Astrocyte (in vitro differentiated cells and primary cell): ENCODE data around the gene ZMYM4. TPM values are rescaled to one million over a fixed set of nuclear protein-coding genes. Genes with fewer than 3 reads are reported as not detected.

Experiments
- DNase-seq: peaks from one replicate; pipeline ENCODE4 v3.0.0-alpha.2; 2010; ENCODE audit warnings: low read depth
- FAIRE-seq: peaks from 2 replicates; lab custom pipeline; 2011; peaks lifted over from hg19 to GRCh38; lab: Jason Lieb, UNC
- H2AFZ ChIP-seq: 2 replicates; pipeline ENCODE4 v1.6.0; 2012; ENCODE audit warnings: low read depth, low read length, inconsistent platforms
- H3K27ac ChIP-seq: 2 replicates; pipeline ENCODE4 v1.5.1; 2011; ENCODE audit warnings: low read depth, low read length, inconsistent platforms
- H3K27me3 ChIP-seq: 2 replicates; pipeline ENCODE4 v1.6.0; 2011; ENCODE audit warnings: low read length, inconsistent platforms; ENCODE audit not compliant: insufficient read depth
- H3K36me3 ChIP-seq: 2 replicates; pipeline ENCODE4 v1.5.1; 2011; ENCODE audit warnings: low read length, inconsistent platforms; ENCODE audit not compliant: insufficient read depth
- H3K4me1 ChIP-seq: 2 replicates; pipeline ENCODE4 v1.5.1; 2011; ENCODE audit warnings: low read length, inconsistent platforms; ENCODE audit not compliant: insufficient read depth
- H3K4me2 ChIP-seq: 2 replicates; pipeline ENCODE4 v1.6.0; 2012; ENCODE audit warnings: low read length, inconsistent platforms
- H3K4me3 ChIP-seq: 2 replicates; pipeline ENCODE4 v1.5.1; 2011; ENCODE audit warnings: low read depth, mild to moderate bottlenecking, low read length, inconsistent platforms; ENCODE audit not compliant: insufficient read depth
- H3K79me2 ChIP-seq: 2 replicates; pipeline ENCODE4 v1.6.0; 2012; ENCODE audit warnings: mild to moderate bottlenecking, low read length, inconsistent platforms; ENCODE audit not compliant: insufficient read depth
- H3K9ac ChIP-seq: 2 replicates; pipeline ENCODE4 v1.6.0; 2012; ENCODE audit warnings: mild to moderate bottlenecking, low read length, inconsistent platforms
- H3K9me3 ChIP-seq: 2 replicates; pipeline ENCODE4 v1.5.1; 2012; ENCODE audit warnings: low read depth, mild to moderate bottlenecking, low read length, inconsistent platforms; ENCODE audit not compliant: insufficient read depth
- H4K20me1 ChIP-seq: 2 replicates; pipeline ENCODE4 v1.6.0; 2012; ENCODE audit warnings: low read length, inconsistent platforms; ENCODE audit not compliant: insufficient read depth
- H3K27ac Mint-ChIP-seq: one replicate; pipeline ENCODE4 v1.8.0; 2021; ENCODE audit warnings: mild to moderate bottlenecking, mixed read lengths; ENCODE audit not compliant: unreplicated experiment
- H3K27me3 Mint-ChIP-seq: one replicate; pipeline ENCODE4 v1.8.0; 2021; ENCODE audit warnings: low read depth, mixed read lengths; ENCODE audit not compliant: unreplicated experiment
- H3K36me3 Mint-ChIP-seq: one replicate; pipeline ENCODE4 v1.8.0; 2021; ENCODE audit warnings: low read depth, mixed read lengths; ENCODE audit not compliant: unreplicated experiment
- H3K4me1 Mint-ChIP-seq: one replicate; pipeline ENCODE4 v1.8.0; 2021; ENCODE audit warnings: low read depth, mixed read lengths; ENCODE audit not compliant: unreplicated experiment
- H3K4me3 Mint-ChIP-seq: one replicate; pipeline ENCODE4 v1.8.0; 2021; ENCODE audit warnings: mild to moderate bottlenecking, moderate library complexity, mixed read lengths; ENCODE audit not compliant: unreplicated experiment
- H3K9me3 Mint-ChIP-seq: one replicate; pipeline ENCODE4 v1.8.0; 2021; ENCODE audit warnings: mild to moderate bottlenecking, mixed read lengths; ENCODE audit not compliant: unreplicated experiment
- EZH2 ChIP-seq: IDR thresholded peaks from 2 replicates; pipeline ENCODE4 v1.6.1; 2012; ENCODE audit warnings: mild to moderate bottlenecking, low read length, inconsistent platforms; ENCODE audit not compliant: insufficient read depth
- total RNA-seq: library from RNA; stranded (reverse); gene quantifications from 2 replicates; pipeline ENCODE4 v1.2.1, GENCODE V29; 2021
- TF ChIP-seq, protein P1 (sequence below): IDR thresholded peaks from 2 replicates; pipeline ENCODE4 v1.5.1; 2011; ENCODE audit warnings: low read depth, mild to moderate bottlenecking, inconsistent platforms, low read length, moderate library complexity; ENCODE audit not compliant: insufficient read depth

ZMYM4 gene
- total RNA-seq, 1 donor from 2014 or later, result 65.5 TPM

DNA sequence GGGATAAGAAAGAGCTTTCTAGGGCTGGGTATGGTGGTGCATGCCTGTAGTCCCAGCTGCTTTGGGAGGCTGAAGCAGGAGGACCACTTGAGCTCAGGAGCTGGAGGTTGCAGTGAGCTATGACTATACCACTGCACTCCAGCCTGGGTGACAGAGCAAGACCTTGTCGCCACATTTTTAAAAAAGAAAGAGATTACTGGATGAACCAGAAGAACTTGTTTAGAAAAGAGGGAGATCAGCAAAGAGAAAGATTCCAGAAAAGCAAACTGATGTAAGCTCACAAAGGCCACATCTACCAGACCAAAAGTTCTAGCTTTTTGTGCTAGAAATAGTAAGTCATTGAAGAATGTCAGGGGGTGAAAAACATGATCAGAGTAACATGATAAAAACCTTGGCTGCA lies 171.1 kb downstream of the ZMYM4 start:
- H3K4me3 Mint-ChIP-seq, result no peak overlapping the region
- Histone ChIP-seq H3K4me2 (no peak overlapping the region), H3K36me3 (peaks cover 12% of the 10 kb centered on the region), H3K9ac (no peak overlapping the region), H3K27ac (no peak overlapping the region), H3K79me2 (no peaks in the 10 kb centered on the region), H3K27me3 (no peaks in the 10 kb centered on the region), H2AFZ (no peak overlapping the region), H3K9me3 (no peaks in the 10 kb centered on the region), H3K4me3 (no peak overlapping the region), H4K20me1 (peaks cover 4% of the 10 kb centered on the region), H3K4me1 (no peaks in the 10 kb centered on the region)
- DNase-seq, result no peak
- peaks cover 24% of the 10 kb centered on the region for H3K36me3 Mint-ChIP-seq
- TF ChIP-seq EZH2, result no peak
- TF ChIP-seq, protein P1, sequence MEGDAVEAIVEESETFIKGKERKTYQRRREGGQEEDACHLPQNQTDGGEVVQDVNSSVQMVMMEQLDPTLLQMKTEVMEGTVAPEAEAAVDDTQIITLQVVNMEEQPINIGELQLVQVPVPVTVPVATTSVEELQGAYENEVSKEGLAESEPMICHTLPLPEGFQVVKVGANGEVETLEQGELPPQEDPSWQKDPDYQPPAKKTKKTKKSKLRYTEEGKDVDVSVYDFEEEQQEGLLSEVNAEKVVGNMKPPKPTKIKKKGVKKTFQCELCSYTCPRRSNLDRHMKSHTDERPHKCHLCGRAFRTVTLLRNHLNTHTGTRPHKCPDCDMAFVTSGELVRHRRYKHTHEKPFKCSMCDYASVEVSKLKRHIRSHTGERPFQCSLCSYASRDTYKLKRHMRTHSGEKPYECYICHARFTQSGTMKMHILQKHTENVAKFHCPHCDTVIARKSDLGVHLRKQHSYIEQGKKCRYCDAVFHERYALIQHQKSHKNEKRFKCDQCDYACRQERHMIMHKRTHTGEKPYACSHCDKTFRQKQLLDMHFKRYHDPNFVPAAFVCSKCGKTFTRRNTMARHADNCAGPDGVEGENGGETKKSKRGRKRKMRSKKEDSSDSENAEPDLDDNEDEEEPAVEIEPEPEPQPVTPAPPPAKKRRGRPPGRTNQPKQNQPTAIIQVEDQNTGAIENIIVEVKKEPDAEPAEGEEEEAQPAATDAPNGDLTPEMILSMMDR, result no peak
- peak overlapping the region; percentile 15 for H3K27ac Mint-ChIP-seq
- FAIRE-seq, result no peak
- H3K9me3 Mint-ChIP-seq, result no peaks in the 10 kb centered on the region
- H3K27me3 Mint-ChIP-seq, result no peaks in the 10 kb centered on the region
- H3K4me1 Mint-ChIP-seq, result no peaks in the 10 kb centered on the region

GRCh38 chr1:35441926-35442579 lies 173.5 kb downstream of the ZMYM4 start:
- Histone ChIP-seq H2AFZ (no peak overlapping the region), H3K9ac (no peak overlapping the region), H3K27me3 (no peaks in the 10 kb centered on the region), H3K9me3 (no peaks in the 10 kb centered on the region), H3K4me1 (no peaks in the 10 kb centered on the region), H4K20me1 (no peaks in the 10 kb centered on the region), H3K36me3 (peaks cover 12% of the 10 kb centered on the region), H3K4me3 (no peak overlapping the region), H3K79me2 (no peaks in the 10 kb centered on the region), H3K27ac (no peak overlapping the region), H3K4me2 (no peak overlapping the region)
- FAIRE-seq, result no peak
- no peak for DNase-seq
- Mint-ChIP-seq H3K4me1 (no peaks in the 10 kb centered on the region), H3K9me3 (no peaks in the 10 kb centered on the region), H3K27ac (no peak overlapping the region), H3K4me3 (no peak overlapping the region), H3K36me3 (peaks cover 19% of the 10 kb centered on the region), H3K27me3 (no peaks in the 10 kb centered on the region)
- no peak for TF ChIP-seq EZH2
- TF ChIP-seq, protein P1, result no peak

GRCh38 chr1:35442734-35443133 lies 174.2 kb downstream of the ZMYM4 start:
- TF ChIP-seq EZH2, result no peak
- TF ChIP-seq, protein P1, result no peak
- DNase-seq, result no peak
- H3K27me3 Mint-ChIP-seq, result no peaks in the 10 kb centered on the region
- peaks cover 16% of the 10 kb centered on the region for H3K36me3 Mint-ChIP-seq
- Histone ChIP-seq H3K27me3 (no peaks in the 10 kb centered on the region), H3K9me3 (no peaks in the 10 kb centered on the region), H3K4me2 (no peak overlapping the region), H3K4me1 (peaks cover 1% of the 10 kb centered on the region), H3K27ac (no peak overlapping the region), H3K4me3 (no peak overlapping the region), H3K36me3 (peaks cover 12% of the 10 kb centered on the region), H2AFZ (no peak overlapping the region), H3K79me2 (no peaks in the 10 kb centered on the region), H3K9ac (no peak overlapping the region), H4K20me1 (no peaks in the 10 kb centered on the region)
- no peak for FAIRE-seq
- H3K4me3 Mint-ChIP-seq, result no peak overlapping the region
- H3K4me1 Mint-ChIP-seq, result no peaks in the 10 kb centered on the region
- H3K27ac Mint-ChIP-seq, result no peak overlapping the region
- H3K9me3 Mint-ChIP-seq, result no peaks in the 10 kb centered on the region
